Sigmoid colon (tissue), 3 donors: ENCODE results near the gene IQGAP1.

Experiments used
- POLR2A ChIP-seq, 2 donors: fragments of 450-650 bp; IDR thresholded peaks; one replicate each; pipeline ENCODE4 v1.6.1; 2016; ENCODE audit warnings: antibody characterized with exemption in 2 of 2, mild to moderate bottlenecking in 2 of 2, moderate library complexity in 2 of 2
- TF ChIP-seq, protein P1 (sequence below), 4 experiments: fragments of 450-650 bp in 3 of 4; fragments of 200-600 bp in 1 of 4; IDR thresholded peaks; one replicate each; pipeline ENCODE4 v1.5.1; 2016 to 2019; ENCODE audit warnings: antibody characterized with exemption in 4 of 4, mild to moderate bottlenecking in 3 of 4, moderate library complexity in 2 of 4

DNA sequence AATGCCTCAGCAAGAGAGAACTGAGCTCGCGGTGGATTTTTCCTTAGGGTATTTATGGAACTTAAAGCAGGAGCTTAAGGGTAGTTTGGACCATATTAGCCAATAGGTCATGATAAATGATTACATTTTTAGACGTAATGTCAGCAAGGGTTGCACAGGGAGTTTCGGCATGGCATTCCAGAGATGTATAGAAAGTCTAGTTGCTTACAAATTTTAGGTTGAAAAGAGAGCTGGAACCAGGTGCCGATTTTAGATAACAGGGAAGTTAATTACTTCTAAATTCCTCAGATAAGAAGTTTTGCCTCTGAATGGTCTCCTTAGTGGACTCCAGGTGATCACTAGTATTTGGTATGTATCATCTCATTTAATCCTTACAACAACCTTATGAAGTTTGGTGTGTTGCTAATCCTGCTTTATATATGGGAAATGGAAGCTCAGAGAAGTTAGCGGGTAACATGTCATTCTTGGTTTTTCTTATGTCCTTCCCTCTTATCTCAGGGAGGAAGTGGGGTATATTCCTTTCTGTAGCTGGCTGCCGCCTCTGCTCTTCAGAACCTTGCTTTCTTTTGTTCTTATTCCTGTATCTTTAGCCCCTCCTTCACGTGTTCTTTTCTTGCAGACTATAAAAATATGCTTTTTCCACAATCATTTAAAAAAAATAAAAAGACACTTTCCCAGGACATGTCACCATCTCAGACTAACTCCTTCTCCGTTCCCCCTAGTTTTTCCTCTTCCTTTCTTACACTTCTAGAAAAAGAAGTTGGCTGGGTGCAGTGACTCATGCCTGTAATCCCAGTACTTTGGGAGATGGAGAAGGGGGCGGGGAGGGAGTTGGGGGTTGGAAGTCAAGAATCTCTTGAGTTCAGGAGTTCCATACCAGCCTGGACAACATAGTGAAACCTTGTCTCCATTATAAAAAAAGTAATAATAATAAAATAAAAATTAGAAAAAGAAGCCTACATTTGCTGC is 25.7 kb downstream of the IQGAP1 start:
- TF ChIP-seq, protein P1, sequence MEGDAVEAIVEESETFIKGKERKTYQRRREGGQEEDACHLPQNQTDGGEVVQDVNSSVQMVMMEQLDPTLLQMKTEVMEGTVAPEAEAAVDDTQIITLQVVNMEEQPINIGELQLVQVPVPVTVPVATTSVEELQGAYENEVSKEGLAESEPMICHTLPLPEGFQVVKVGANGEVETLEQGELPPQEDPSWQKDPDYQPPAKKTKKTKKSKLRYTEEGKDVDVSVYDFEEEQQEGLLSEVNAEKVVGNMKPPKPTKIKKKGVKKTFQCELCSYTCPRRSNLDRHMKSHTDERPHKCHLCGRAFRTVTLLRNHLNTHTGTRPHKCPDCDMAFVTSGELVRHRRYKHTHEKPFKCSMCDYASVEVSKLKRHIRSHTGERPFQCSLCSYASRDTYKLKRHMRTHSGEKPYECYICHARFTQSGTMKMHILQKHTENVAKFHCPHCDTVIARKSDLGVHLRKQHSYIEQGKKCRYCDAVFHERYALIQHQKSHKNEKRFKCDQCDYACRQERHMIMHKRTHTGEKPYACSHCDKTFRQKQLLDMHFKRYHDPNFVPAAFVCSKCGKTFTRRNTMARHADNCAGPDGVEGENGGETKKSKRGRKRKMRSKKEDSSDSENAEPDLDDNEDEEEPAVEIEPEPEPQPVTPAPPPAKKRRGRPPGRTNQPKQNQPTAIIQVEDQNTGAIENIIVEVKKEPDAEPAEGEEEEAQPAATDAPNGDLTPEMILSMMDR (IDR thresholded peaks at IDR 0.05), result no peak
- no peak for TF ChIP-seq POLR2A (IDR thresholded peaks at IDR 0.05)
